Adrenal gland (tissue), 19 donors: ENCODE measurements around the gene PROX1. TPM values are rescaled to one million over a fixed set of nuclear protein-coding genes. Genes with fewer than 3 reads are reported as not detected.
A peak's percentile ranks its signal among the peaks of the same experiment; 100 is the strongest.

ENCODE experiments used
- DNase-seq, 7 donors: peaks; one replicate each; pipeline ENCODE4 v3.0.0-alpha.2; 2019 to 2020
- H3K27ac ChIP-seq, 5 donors: fragments of 200-600 bp; sonication (generic) in 4 of 5; 1 replicate in 3 of 5; 2 replicates in 2 of 5; pipeline versions ENCODE4 v1.5.1 to v1.8.0; 2016 to 2020; ENCODE audit warnings: mild to moderate bottlenecking in 1 of 5
- H3K27me3 ChIP-seq: fragments of 200-600 bp; 2 replicates; pipeline ENCODE4 v1.8.0; 2021
- H3K36me3 ChIP-seq, 2 donors: fragments of 200-600 bp; replicated peaks in 1 of 2; 1 replicate in 1 of 2; 2 replicates in 1 of 2; pipeline versions ENCODE4 v1.5.1 to v1.8.0; 2018 to 2022
- H3K4me1 ChIP-seq, 2 donors: fragments of 200-600 bp; replicated peaks in 1 of 2; 1 replicate in 1 of 2; 2 replicates in 1 of 2; pipeline versions ENCODE4 v1.5.1 to v1.8.0; 2018 to 2021
- H3K4me3 ChIP-seq, 4 donors: fragments of 200-600 bp; sonication (generic) in 3 of 4; one replicate each; pipeline ENCODE4 v1.5.1; 2016 to 2018
- H3K9me3 ChIP-seq, 3 donors: fragments of 200-600 bp; sonication (generic) in 1 of 3; replicated peaks in 1 of 3; 1 replicate in 2 of 3; 2 replicates in 1 of 3; pipeline versions ENCODE4 v1.5.1 to v1.8.0; 2016 to 2021
- CTCF ChIP-seq, 6 experiments: fragments of 450-650 bp in 4 of 6; fragments of 200-600 bp in 2 of 6; sonication (generic) in 1 of 6; IDR thresholded peaks; 1 replicate in 5 of 6; 2 replicates in 1 of 6; pipeline versions ENCODE4 v1.5.1 to v1.8.0; 2016 to 2021; ENCODE audit warnings: antibody characterized with exemption in 6 of 6, mild to moderate bottlenecking in 2 of 6, moderate library complexity in 1 of 6
- POLR2A ChIP-seq, 2 donors: fragments of 450-650 bp; IDR thresholded peaks; one replicate each; pipeline ENCODE4 v1.6.1; 2017; ENCODE audit warnings: antibody characterized with exemption in 2 of 2, mild to moderate bottlenecking in 2 of 2, moderate library complexity in 1 of 2
- WGBS, 4 donors: extraction: QIAGEN DNeasy Blood & Tissue Kit in 2 of 4; methylation state at CpG; one replicate each; pipeline versions ENCODE4 v1.1.5 to v1.1.7; 2013 to 2017; 5-methylcytosine and 5-hydroxymethylcytosine counted together
- intact Hi-C, 2 donors: fragments of 100-400 bp; cut with DNase I; formaldehyde crosslinking; loops; one replicate each; pipeline versions ENCODE4 v1.14.1 to v1.15.0; 2022 to 2023
- long read RNA-seq, 10 donors: library from polyadenylated mRNA in 3 of 10; unstranded in 2 of 10; stranded (forward) in 1 of 10; transcript quantifications; one replicate each; pipeline ENCODE4 v2.0.0 and lab custom pipeline, GENCODE V29; 2021 to 2026
- polyA plus RNA-seq, 3 donors: library from polyadenylated mRNA; stranded (reverse); fragments of 200-250 nt in 2 of 3; fragments of 350-450 nt in 1 of 3; fragmentation: Illumina TruSeq in 1 of 3; extraction: RNeasy Lipid Tissue Mini Kit (QIAGEN cat#74804) in 1 of 3; gene quantifications; one replicate each; pipeline ENCODE4 v1.2.3, GENCODE V29; 2013 to 2014
- total RNA-seq, 9 donors: library from RNA; depleted of rRNA in 4 of 9; stranded (reverse); fragments of >200 nt in 4 of 9; fragments of 120-200 nt in 1 of 9; fragmentation: NEBNext Ultra II Directional in 1 of 9; extraction: Animal tissue kit (Norgen Biotek cat#: 25700) in 1 of 9; gene quantifications; one replicate each; pipeline versions ENCODE4 v1.1.0 to v1.2.4, GENCODE V29; 2013 to 2023
- donor health status: healthy with polysubstance abuse.
- donor health status: Bipolar disorder and iron deficiency.
- donor health status: DM: yes; HTN: yes; CAD: no.
- donor health status: DM: no; HTN: no; CAD: no.
- donor health status: DM: no; HTN: no; CAD: no.
- donor health status: DM: yes; HTN: yes; CAD: no.

The PROX1 gene
- total RNA-seq (10 to 100 TPM; 14.3 to 91.7 (median 32.9) TPM), polyA plus RNA-seq (10 to 100 TPM in 1 of 3 donors, 1 to 10 TPM in 2; 2.6 to 13.5 (median 6.8) TPM)
- long read RNA-seq, donor 1, full-length matches to known transcripts = 1 of 1 reads
- long read RNA-seq, donor 1, partial matches to known transcripts = 0 of 1 reads
- long read RNA-seq, donor 1, other reads (novel, unspliced or antisense) = 0 of 1 reads
- long read RNA-seq, donor 2, full-length matches to known transcripts = 2 of 17 reads
- long read RNA-seq, donor 2, partial matches to known transcripts = 15 of 17 reads
- long read RNA-seq, donor 2, other reads (novel, unspliced or antisense) = 0 of 17 reads
- long read RNA-seq, donor 3 = 0 reads
- long read RNA-seq, donor 4, full-length matches to known transcripts = 2 of 9 reads
- long read RNA-seq, donor 4, partial matches to known transcripts = 2 of 9 reads
- long read RNA-seq, donor 4, other reads (novel, unspliced or antisense) = 5 of 9 reads
- long read RNA-seq, donor 5, full-length matches to known transcripts = 9 of 20 reads
- long read RNA-seq, donor 5, partial matches to known transcripts = 1 of 20 reads
- long read RNA-seq, donor 5, other reads (novel, unspliced or antisense) = 10 of 20 reads
- long read RNA-seq, donor 6, full-length matches to known transcripts = 1 of 3 reads
- long read RNA-seq, donor 6, partial matches to known transcripts = 0 of 3 reads
- long read RNA-seq, donor 6, other reads (novel, unspliced or antisense) = 2 of 3 reads
- long read RNA-seq, donor 7 = 0 reads
- long read RNA-seq, donor 8, partial matches to known transcripts = 6 of 6 reads
- long read RNA-seq, donor 8, other reads (novel, unspliced or antisense) = 0 of 6 reads
- long read RNA-seq, donor 9, partial matches to known transcripts = 5 of 5 reads
- long read RNA-seq, donor 9, other reads (novel, unspliced or antisense) = 0 of 5 reads
- long read RNA-seq, donor 10 = 0 reads

- H3K4me1 ChIP-seq = peaks cover 7 to 19% of the 10 kb centered on the region in 2 donors
- peaks cover 4% of the 10 kb centered on the region for H3K27me3 ChIP-seq
- WGBS, 4 donors = 0 to 2% (median 1%) methylated on average over 29 of the region's 29 CpGs
- TF ChIP-seq CTCF (IDR thresholded peaks at IDR 0.05) = peak in 2 of 6 experiments; percentile 11 to 25
- TF ChIP-seq POLR2A (IDR thresholded peaks at IDR 0.05) = peak; percentile 73 to 97
- H3K27ac ChIP-seq = peak within 1 kb of the TSS; percentile 74 to 94 (median 87)
- intact Hi-C loops = loop anchor here in 1 of 2 donors (10.0 kb wide), 1 partner anchor 127 kb away; no protein-coding TSS in a partner anchor
- peak; percentile 50 to 74 (median 56) for DNase-seq
- peak within 1 kb of the TSS; percentile 56 to 92 (median 86) for H3K4me3 ChIP-seq
- H3K9me3 ChIP-seq = no peaks in the 10 kb centered on the region
- H3K36me3 ChIP-seq = no peaks in the 10 kb centered on the region
Observed at GRCh38 chr1:213987927-213988506, at the start of gene PROX1. PROX1 (plus strand) TSS chr1:213987973; CDS start chr1:213996536, 8,563 bp downstream.

- H3K9me3 ChIP-seq = no peaks in the 10 kb centered on the region
- no peak overlapping the region for H3K4me3 ChIP-seq
- TF ChIP-seq POLR2A (IDR thresholded peaks at IDR 0.05) (no peak), CTCF (IDR thresholded peaks at IDR 0.05) (no peak)
- intact Hi-C loops = no loop called here
- H3K27me3 ChIP-seq = no peaks in the 10 kb centered on the region
- H3K4me1 ChIP-seq = no peaks in the 10 kb centered on the region
- no peak for DNase-seq
- H3K27ac ChIP-seq = no peak overlapping the region
- H3K36me3 ChIP-seq = no peaks in the 10 kb centered on the region
- WGBS, 4 donors = 86 to 92% (median 90%) methylated on average over 5 of the region's 5 CpGs
Observed at GRCh38 chr1:213938776-213939175, 49.0 kb upstream of the PROX1 start.

GRCh38 chr1:213939888-213940287 lies 47.9 kb upstream of the PROX1 start:
- DNase-seq = no peak
- no peak for TF ChIP-seq CTCF (IDR thresholded peaks at IDR 0.05)
- no peak for TF ChIP-seq POLR2A (IDR thresholded peaks at IDR 0.05)
- Histone ChIP-seq H3K4me1 (no peaks in the 10 kb centered on the region), H3K27ac (no peak overlapping the region), H3K27me3 (no peaks in the 10 kb centered on the region), H3K4me3 (no peak overlapping the region), H3K9me3 (no peaks in the 10 kb centered on the region), H3K36me3 (no peaks in the 10 kb centered on the region)
- intact Hi-C loops = no loop called here
- WGBS, 4 donors = 49 to 72% (median 70%) methylated on average over 3 of the region's 3 CpGs

GRCh38 chr1:213940947-213941346 lies 46.8 kb upstream of the PROX1 start:
- intact Hi-C loops = no loop called here

More at GRCh38 chr1:213940947-213941346, 46.8 kb upstream of the PROX1 start:
- TF ChIP-seq CTCF (IDR thresholded peaks at IDR 0.05) (no peak), POLR2A (IDR thresholded peaks at IDR 0.05) (no peak)
- Histone ChIP-seq H3K27ac (no peak overlapping the region), H3K9me3 (no peaks in the 10 kb centered on the region), H3K4me1 (no peaks in the 10 kb centered on the region), H3K36me3 (no peaks in the 10 kb centered on the region), H3K4me3 (no peak overlapping the region), H3K27me3 (no peaks in the 10 kb centered on the region)
- no peak for DNase-seq
